ENCODE data around the gene APOBEC3G. TPM values are rescaled to one million over a fixed set of nuclear protein-coding genes. Genes with fewer than 3 reads are reported as not detected.

The APOBEC3G gene
- total and polyA plus RNA-seq, 10 of the 15 experiments (the other 5 are each of a cell fraction or from before 2014, with no cell fraction given): 103 to 232 (median 152) TPM

GRCh38 chr22:39029227-39029626 is 47.8 kb upstream of the APOBEC3G start:
- Histone ChIP-seq H3K9me3 (replicated peaks; ENCODE audit: control insufficient read depth, insufficient read depth, low read length) (no peaks in the 10 kb centered on the region), H4K20me1 (ENCODE audit: control insufficient read depth, insufficient read depth) (no peaks in the 10 kb centered on the region), H3K4me2 (ENCODE audit: control insufficient read depth, insufficient read depth) (no peak overlapping the region), H3K36me3 (ENCODE audit: control insufficient read depth in 2 of 2, insufficient read depth in 2 of 2, low read length in 1 of 2) (peaks cover under 1 to 2% of the 10 kb centered on the region in 2 experiments; a peak in 2 of 4 replicates), H3K27me3 (replicated peaks in 1 of 2; ENCODE audit: control insufficient read depth in 2 of 2, insufficient read depth in 2 of 2, low read length in 1 of 2) (no peaks in the 10 kb centered on the region), H3K9ac (ENCODE audit: control insufficient read depth, insufficient read depth, low read length) (no peak overlapping the region), H3K27ac (ENCODE audit: control insufficient read depth, insufficient read depth) (no peak overlapping the region), H3K79me2 (ENCODE audit: control insufficient read depth, insufficient read depth, low read length) (no peaks in the 10 kb centered on the region; the same call in 1 of the 2 replicates), H3K4me1 (ENCODE audit: control insufficient read depth, insufficient read depth, low read length) (peaks cover 4% of the 10 kb centered on the region), H2AFZ (ENCODE audit: control insufficient read depth, low read depth, low read length) (no peak overlapping the region), H3K4me3 (no peak overlapping the region)
- SMC1A ChIA-PET (ENCODE audit: uncharacterized antibody, unreplicated experiment): interaction anchor here (1.6 kb wide), 1 partner anchor 48 kb away, joined by 3 read pairs; the partner anchor contains the start of gene APOBEC3G
- RAD21 ChIA-PET (ENCODE audit: unreplicated experiment): interaction anchor here (0.7 kb wide), 1 partner anchor 337 kb away, joined by 3 read pairs; no protein-coding TSS in a partner anchor
- no peak for DNase-seq (ENCODE audit: low read depth, low spot score)
- no peak for FAIRE-seq
- intact Hi-C loops (cut with micrococcal nuclease; ENCODE audit: unreplicated experiment): no loop called here
- CTCF ChIA-PET: interaction anchor here (0.6 kb wide), 1 partner anchor 24 kb away, joined by 3 read pairs; no protein-coding TSS in a partner anchor
- 98% methylated on average over 13 of the region's 13 CpGs for WGBS (ENCODE audit: insufficient coverage, insufficient replicate concordance, low lambda C conversion rate, missing lambda C conversion rate)
- in situ Hi-C loops (cut with MboI): no loop called here
- no TSS peak for BruUV-seq (replicated peaks)
- POLR2A ChIA-PET: interaction anchor here (0.6 to 1.6 kb wide), 2 partner anchors 9 to 10 kb away, joined by 3 to 4 read pairs; no protein-coding TSS in a partner anchor
- ATAC-seq: no peak
- no peak for TF ChIP-seq EZH2 (IDR thresholded peaks at IDR 0.05; ENCODE audit: borderline replicate concordance, control insufficient read depth, low read depth, low read length)
- TF ChIP-seq TAF1 (IDR thresholded peaks at IDR 0.05; ENCODE audit: borderline replicate concordance, low read depth, low read length): no peak
- TF ChIP-seq, protein P1, sequence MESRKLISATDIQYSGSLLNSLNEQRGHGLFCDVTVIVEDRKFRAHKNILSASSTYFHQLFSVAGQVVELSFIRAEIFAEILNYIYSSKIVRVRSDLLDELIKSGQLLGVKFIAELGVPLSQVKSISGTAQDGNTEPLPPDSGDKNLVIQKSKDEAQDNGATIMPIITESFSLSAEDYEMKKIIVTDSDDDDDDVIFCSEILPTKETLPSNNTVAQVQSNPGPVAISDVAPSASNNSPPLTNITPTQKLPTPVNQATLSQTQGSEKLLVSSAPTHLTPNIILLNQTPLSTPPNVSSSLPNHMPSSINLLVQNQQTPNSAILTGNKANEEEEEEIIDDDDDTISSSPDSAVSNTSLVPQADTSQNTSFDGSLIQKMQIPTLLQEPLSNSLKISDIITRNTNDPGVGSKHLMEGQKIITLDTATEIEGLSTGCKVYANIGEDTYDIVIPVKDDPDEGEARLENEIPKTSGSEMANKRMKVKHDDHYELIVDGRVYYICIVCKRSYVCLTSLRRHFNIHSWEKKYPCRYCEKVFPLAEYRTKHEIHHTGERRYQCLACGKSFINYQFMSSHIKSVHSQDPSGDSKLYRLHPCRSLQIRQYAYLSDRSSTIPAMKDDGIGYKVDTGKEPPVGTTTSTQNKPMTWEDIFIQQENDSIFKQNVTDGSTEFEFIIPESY (IDR thresholded peaks at IDR 0.05): no peak
- TF ChIP-seq CEBPZ (IDR thresholded peaks at IDR 0.05; ENCODE audit: low read depth, low read length): no peak
- TF ChIP-seq NBN (IDR thresholded peaks at IDR 0.05): no peak
- TF ChIP-seq E4F1 (IDR thresholded peaks at IDR 0.05; ENCODE audit: borderline replicate concordance, partially characterized antibody): no peak
- no peak for TF ChIP-seq NR2C1 (IDR thresholded peaks at IDR 0.05)
- TF ChIP-seq, protein P2, sequence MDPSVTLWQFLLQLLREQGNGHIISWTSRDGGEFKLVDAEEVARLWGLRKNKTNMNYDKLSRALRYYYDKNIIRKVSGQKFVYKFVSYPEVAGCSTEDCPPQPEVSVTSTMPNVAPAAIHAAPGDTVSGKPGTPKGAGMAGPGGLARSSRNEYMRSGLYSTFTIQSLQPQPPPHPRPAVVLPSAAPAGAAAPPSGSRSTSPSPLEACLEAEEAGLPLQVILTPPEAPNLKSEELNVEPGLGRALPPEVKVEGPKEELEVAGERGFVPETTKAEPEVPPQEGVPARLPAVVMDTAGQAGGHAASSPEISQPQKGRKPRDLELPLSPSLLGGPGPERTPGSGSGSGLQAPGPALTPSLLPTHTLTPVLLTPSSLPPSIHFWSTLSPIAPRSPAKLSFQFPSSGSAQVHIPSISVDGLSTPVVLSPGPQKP (IDR thresholded peaks at IDR 0.05; ENCODE audit: low read depth, low read length): no peak
- no peak for TF ChIP-seq SIN3A (IDR thresholded peaks at IDR 0.05; ENCODE audit: low read depth, low read length)
- TF ChIP-seq CBX5 (IDR thresholded peaks at IDR 0.05; ENCODE audit: low read depth): no peak
- no peak for TF ChIP-seq TARDBP (IDR thresholded peaks at IDR 0.05; ENCODE audit: borderline replicate concordance)
- TF ChIP-seq CREB1 (IDR thresholded peaks at IDR 0.05; ENCODE audit: low read depth): no peak
- no peak for TF ChIP-seq USF1 (IDR thresholded peaks at IDR 0.05; ENCODE audit: borderline replicate concordance, extremely low read length, insufficient read depth, low read depth, low read length)
- no peak for TF ChIP-seq DPF2 (IDR thresholded peaks at IDR 0.05)
- no peak for TF ChIP-seq GATAD2B (conservative IDR thresholded peaks at IDR 0.05; ENCODE audit: low read depth)
